OCI-LY3 (cell line): ENCODE data around the gene ARL1.

ENCODE experiments used
- CTCF ChIP-seq: fragments of 200-600, 300-600 bp; sonication (generic); IDR thresholded peaks from 2 replicates; pipeline ENCODE4 v1.5.1; 2014; ENCODE audit warnings: antibody characterized with exemption, low read length, low read depth
- EZH2phosphoT487 ChIP-seq: fragments of 200-600 bp; shearing (Covaris generic); IDR thresholded peaks from 2 replicates; pipeline ENCODE4 v1.6.1; 2018; ENCODE audit warnings: antibody characterized with exemption, mixed run types, low read depth

GRCh38 chr12:101356794-101357193, 50.8 kb downstream of the ARL1 start:
- TF ChIP-seq CTCF, result no peak
- no peak for TF ChIP-seq EZH2phosphoT487
